NCI-H1092 (cell line): ENCODE results near the gene COX6B1.
"Not testable (repeated sequence)": the region's sequence is repeated elsewhere in the genome, so short reads cannot be mapped to it uniquely, and the experiment has no call there.

Source experiments
- DNase-seq: peaks from one replicate; lab custom pipeline; 2025; lab: John Stamatoyannopoulos, UW

COX6B1 gene

GRCh38 chr19:35633727-35634440 lies 14.2 kb upstream of the COX6B1 start:
- DNase-seq = no peak

- no peak for DNase-seq
These were observed 11.5 kb upstream of the COX6B1 start for GRCh38 chr19:35636651-35637050.

- no peak for DNase-seq
These were observed 11.0 kb upstream of the COX6B1 start for GRCh38 chr19:35637165-35637564.

- DNase-seq = no peak
These were observed 8.8 kb upstream of the COX6B1 start for GRCh38 chr19:35639321-35639639.

- no peak for DNase-seq
These were observed 8.3 kb upstream of the COX6B1 start for GRCh38 chr19:35639863-35640262.

GRCh38 chr19:35641515-35642151 lies 6.5 kb upstream of the COX6B1 start, which contains the start of gene ETV2:
ETV2 (plus strand) TSS chr19:35641745; CDS start chr19:35642461, 716 bp downstream.
- no peak for DNase-seq

- no peak for DNase-seq
These were observed 5.8 kb upstream of the COX6B1 start for GRCh38 chr19:35642312-35642711.

GRCh38 chr19:35642798-35643254 lies 5.3 kb upstream of the COX6B1 start:
- DNase-seq = no peak

- DNase-seq = peak; percentile 36
These were observed 4.6 kb upstream of the COX6B1 start for GRCh38 chr19:35643255-35644205.

GRCh38 chr19:35644206-35644986 lies 3.7 kb upstream of the COX6B1 start:
- DNase-seq = peak; percentile 76

- peak; percentile 31 for DNase-seq
These were observed 3.0 kb upstream of the COX6B1 start for GRCh38 chr19:35644987-35645679.

GRCh38 chr19:35645680-35646511 lies 2.2 kb upstream of the COX6B1 start:
- DNase-seq = no peak

GRCh38 chr19:35650581-35650980 lies 2.5 kb downstream of the COX6B1 start:
- DNase-seq = no peak

- not testable (repeated sequence) for DNase-seq
These were observed 6.7 kb downstream of the COX6B1 start for GRCh38 chr19:35654828-35655227.

GRCh38 chr19:35655600-35655999 lies 7.5 kb downstream of the COX6B1 start:
- no peak for DNase-seq

- no peak for DNase-seq
These were observed 8.6 kb downstream of the COX6B1 start for GRCh38 chr19:35656700-35657099.

- DNase-seq = no peak
These were observed 10.0 kb downstream of the COX6B1 start for GRCh38 chr19:35657904-35658700.

- no peak for DNase-seq
These were observed 13.8 kb downstream of the COX6B1 start for GRCh38 chr19:35661995-35662340.

- no peak for DNase-seq
These were observed 15.9 kb downstream of the COX6B1 start for GRCh38 chr19:35663981-35664380.
